Measurements from ENCODE around the gene TMEM220.

GRCh38 chr17:10748531-10749181 is 18.8 kb upstream of the TMEM220 start:
- TF ChIP-seq CTCF (IDR thresholded peaks at IDR 0.05; ENCODE audit: borderline replicate concordance, extremely low read depth, low read length, poor library complexity, severe bottlenecking): no peak
- TF ChIP-seq EZH2 (IDR thresholded peaks at IDR 0.05; ENCODE audit: borderline replicate concordance, low read depth, low read length, severe bottlenecking): no peak

Data from DND-41 (cell line).